GM12878 (cell line): ENCODE measurements around the gene NEU3. TPM values are rescaled to one million over a fixed set of nuclear protein-coding genes. Genes with fewer than 3 reads are reported as not detected.

Experiments used
- ATAC-seq: fragments of 200-7000 bp; cut with Tn5 transposase; 3 replicates; pipeline ENCODE4 v1.9.1; 2020; ENCODE audit warnings: mild to moderate bottlenecking, moderate library complexity
- BruUV-seq: library from RNA; stranded (reverse); fragments of 400-500 nt; replicated peaks from 2 replicates; lab custom pipeline; 2021; lab: Mats Ljungman, UMichigan
- CTCF ChIA-PET: fragments of 300-600 bp; sonication (Branson Sonifier 250); formaldehyde crosslinking; extraction: SDS; loops from one replicate; lab custom pipeline; 2021; ENCODE audit warnings: inconsistent platforms; lab: Yijun Ruan, JAX
- POLR2A ChIA-PET: fragments of 350-600 bp; formaldehyde crosslinking; extraction: SDS; loops from one replicate; lab custom pipeline; 2021; ENCODE audit warnings: inconsistent platforms; lab: Charles Lee
- RAD21 ChIA-PET: fragments of 300-600 bp; sonication (Branson Sonifier 250); formaldehyde crosslinking; loops from one replicate; lab custom pipeline; 2023; ENCODE audit warnings: antibody characterized with exemption; ENCODE audit not compliant: unreplicated experiment; lab: Charles Lee
- SMC1A ChIA-PET: fragments of 300-600 bp; sonication (Branson Sonifier 250); formaldehyde crosslinking; loops from one replicate; lab custom pipeline; 2023; ENCODE audit not compliant: unreplicated experiment, uncharacterized antibody; lab: Charles Lee
- DNase-seq: peaks from one replicate; pipeline ENCODE4 v3.0.0-alpha.2; 2011; ENCODE audit warnings: low read depth, low spot score
- FAIRE-seq: peaks from 3 replicates; lab custom pipeline; 2011; peaks lifted over from hg19 to GRCh38; lab: Jason Lieb, UNC
- H2AFZ ChIP-seq: 2 replicates; pipeline ENCODE4 v1.6.0; 2011; ENCODE audit warnings: low read depth, low read length, control low read depth; ENCODE audit not compliant: control insufficient read depth
- H3K27ac ChIP-seq: 2 replicates; pipeline ENCODE4 v1.5.1; 2011; ENCODE audit warnings: control low read depth; ENCODE audit not compliant: control insufficient read depth, insufficient read depth
- H3K27me3 ChIP-seq, 2 experiments: replicated peaks in 1 of 2; 2 replicates each; pipeline versions ENCODE4 v1.6.0 to v1.6.1; 2011; ENCODE audit warnings: low read length in 1 of 2; ENCODE audit not compliant: control insufficient read depth in 2 of 2, insufficient read depth in 2 of 2
- H3K36me3 ChIP-seq, 2 experiments: 2 replicates each; pipeline ENCODE4 v1.5.1; 2011; ENCODE audit warnings: low read length in 1 of 2; ENCODE audit not compliant: control insufficient read depth in 2 of 2, insufficient read depth in 2 of 2
- H3K4me1 ChIP-seq: 2 replicates; pipeline ENCODE4 v1.6.1; 2011; ENCODE audit warnings: mild to moderate bottlenecking, low read length, moderate library complexity, mixed read lengths; ENCODE audit not compliant: control insufficient read depth, insufficient read depth
- H3K4me2 ChIP-seq: 2 replicates; pipeline ENCODE4 v1.6.0; 2011; ENCODE audit warnings: control low read depth; ENCODE audit not compliant: control insufficient read depth, insufficient read depth
- H3K4me3 ChIP-seq: fragments of 200-600 bp; sonication (generic); 2 replicates; pipeline ENCODE4 v1.5.1; 2016
- H3K79me2 ChIP-seq: 2 replicates; pipeline ENCODE4 v1.6.0; 2011; ENCODE audit warnings: low read length; ENCODE audit not compliant: control insufficient read depth, insufficient read depth
- H3K9ac ChIP-seq: 2 replicates; pipeline ENCODE4 v1.8.0; 2011; ENCODE audit warnings: low read length, control low read depth, mixed read lengths; ENCODE audit not compliant: control insufficient read depth, insufficient read depth
- H3K9me3 ChIP-seq: replicated peaks from 3 replicates; pipeline ENCODE4 v1.5.1; 2011; ENCODE audit warnings: mild to moderate bottlenecking, low read length; ENCODE audit not compliant: control insufficient read depth, insufficient read depth
- H4K20me1 ChIP-seq: 2 replicates; pipeline ENCODE4 v1.6.0; 2011; ENCODE audit not compliant: control insufficient read depth, insufficient read depth
- STAT1 ChIP-seq: fragments of 450-650 bp; conservative IDR thresholded peaks from 2 replicates; pipeline ENCODE4 v1.6.1; 2014; ENCODE audit warnings: antibody characterized with exemption, mild to moderate bottlenecking
- WGBS: methylation state at CpG from one replicate; pipeline ENCODE4 v1.1.6; 2016; ENCODE audit warnings: low lambda C conversion rate; ENCODE audit not compliant: insufficient replicate concordance, insufficient coverage; ENCODE audit errors: missing lambda C conversion rate; 5-methylcytosine and 5-hydroxymethylcytosine counted together
- in situ Hi-C: fragments of 300-500 bp; cut with MboI; formaldehyde crosslinking; loops from 9 replicates; pipeline ENCODE4 v1.14.3; 2018; ENCODE audit warnings: mixed read lengths
- intact Hi-C: fragments of 100-400 bp; cut with micrococcal nuclease; formaldehyde crosslinking; loops from one replicate; pipeline ENCODE4 v1.14.2; 2022; ENCODE audit not compliant: unreplicated experiment
- polyA plus RNA-seq, 11 experiments: library from polyadenylated mRNA; depleted of rRNA in 4 of 11; unstranded in 6 of 11; stranded (reverse) in 5 of 11; fragments of >200 nt; fragmentation: Nextera tagmentation in 4 of 11; fragmentation: Illumina TruSeq in 1 of 11; extraction: Ambion mirVana in 4 of 11; extraction: Trizol in 1 of 11; gene quantifications; 1 replicate in 1 of 11; 2 replicates in 10 of 11; pipeline versions ENCODE4 v1.2.1 to v1.2.3, GENCODE V29; 2011 to 2016; ENCODE audit warnings: inconsistent platforms in 2 of 11, missing spikeins in 2 of 11, low read depth in 1 of 11
- total RNA-seq, 4 experiments: library from RNA; depleted of rRNA in 3 of 4; stranded (reverse); fragments of >200 nt in 3 of 4; fragmentation: Illumina TruSeq in 1 of 4; extraction: Trizol in 1 of 4; gene quantifications; 2 replicates each; pipeline versions ENCODE4 v1.2.1 to v1.2.3, GENCODE V29; 2013 to 2021
- TF ChIP-seq, protein P1 (sequence below): fragments of 450-650 bp; IDR thresholded peaks from 2 replicates; pipeline ENCODE4 v1.6.1; 2014; ENCODE audit warnings: mild to moderate bottlenecking

NEU3 gene
- total and polyA plus RNA-seq, 10 of the 15 experiments (the other 5 are each of a cell fraction or from before 2014, with no cell fraction given), result 2.5 to 20.3 (median 13.4) TPM

DNA sequence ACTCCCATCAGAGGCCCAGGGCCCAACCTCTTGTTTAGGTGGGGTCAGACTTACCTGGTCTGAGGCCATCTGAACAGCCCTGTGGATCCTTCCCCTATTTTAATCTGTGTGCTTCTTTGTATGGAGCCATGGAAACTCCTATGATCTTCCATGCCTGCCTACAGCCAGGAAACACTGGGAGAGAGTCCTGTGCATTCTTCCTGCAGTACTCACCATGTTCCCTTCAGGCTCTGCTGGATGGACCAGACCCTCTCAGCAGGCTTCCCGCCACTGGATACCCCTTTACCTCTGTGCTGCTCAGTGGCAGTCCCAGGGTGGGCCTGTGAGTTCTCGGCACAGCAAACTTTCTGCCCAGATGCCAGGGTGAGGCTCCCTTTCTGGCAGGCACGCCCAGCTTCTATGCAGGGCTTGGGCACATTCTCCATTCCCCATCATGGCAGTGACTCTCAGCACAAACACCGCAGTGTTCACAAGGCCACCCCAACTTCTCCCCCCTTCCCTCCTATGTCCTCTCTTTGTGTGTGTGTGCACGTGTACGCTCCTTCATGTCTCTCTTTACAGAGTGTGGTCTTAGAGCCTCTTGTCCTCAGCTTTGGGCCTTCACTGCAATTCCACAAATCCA is 34.8 kb downstream of the NEU3 start:
- DNase-seq (no peak), ATAC-seq (no peak; the same call in 2 of the 3 replicates), FAIRE-seq (no peak)
- Histone ChIP-seq H3K79me2 (no peaks in the 10 kb centered on the region), H2AFZ (no peak overlapping the region), H3K9ac (no peak overlapping the region), H3K9me3 (no peaks in the 10 kb centered on the region), H3K4me2 (no peak overlapping the region), H3K36me3 (no peaks in the 10 kb centered on the region), H3K27ac (no peak overlapping the region), H3K27me3 (no peaks in the 10 kb centered on the region), H3K4me1 (no peaks in the 10 kb centered on the region), H3K4me3 (no peak overlapping the region), H4K20me1 (no peaks in the 10 kb centered on the region)
- no peak for TF ChIP-seq STAT1
- 78% methylated on average over 6 of the region's 6 CpGs for WGBS
- ChIA-PET POLR2A (interaction anchor here (1.2 kb wide), 1 partner anchor 42 kb away, joined by 3 read pairs; no protein-coding TSS in a partner anchor), SMC1A (interaction anchor here (1.0 to 2.8 kb wide), 16 partner anchors 8 to 226 kb away, joined by 3 to 24 read pairs (median 7); no protein-coding TSS in a partner anchor), RAD21 (interaction anchor here (1.0 to 5.4 kb wide), 12 partner anchors 8 to 228 kb away, joined by 3 to 88 read pairs (median 4); no protein-coding TSS in a partner anchor), CTCF (interaction anchor here (0.9 to 7.7 kb wide), 31 partner anchors 9 to 225 kb away, joined by 3 to 136 read pairs (median 5); partner anchors contain the start of gene NEU3)
- in situ Hi-C loops, result loop anchor here (5.0 kb wide), 2 partner anchors 179 to 224 kb away; no protein-coding TSS in a partner anchor
- BruUV-seq, result no TSS peak
- intact Hi-C loops, result loop anchor here (1.0 to 2.0 kb wide), 4 partner anchors 95 to 225 kb away; no protein-coding TSS in a partner anchor

DNA sequence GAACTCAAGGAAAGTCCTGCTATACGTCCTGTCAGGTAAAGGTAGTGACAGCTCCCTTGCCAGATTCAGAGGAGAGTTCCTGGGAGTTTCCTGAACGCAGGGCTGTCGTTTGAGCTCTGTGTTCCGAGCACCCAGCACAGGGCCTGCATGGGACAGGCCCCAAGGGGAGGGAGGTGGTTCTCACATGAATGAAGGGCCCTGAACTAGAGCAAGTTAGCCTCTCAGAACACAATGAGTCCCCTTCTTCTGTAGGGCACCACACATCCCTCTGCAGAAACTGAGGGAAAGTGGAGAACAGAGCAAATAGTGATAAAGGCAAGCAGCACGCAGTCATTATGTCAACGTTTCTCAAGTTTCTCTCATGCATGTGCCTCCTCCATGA is 35.3 kb downstream of the NEU3 start:
- WGBS, result 77% methylated on average over 6 of the region's 6 CpGs
- CTCF ChIA-PET, result interaction anchor here (0.6 to 7.7 kb wide), 13 partner anchors 9 to 224 kb away, joined by 3 to 136 read pairs (median 8); no protein-coding TSS in a partner anchor
- no peaks in the 10 kb centered on the region for H3K4me1 ChIP-seq
- no peak overlapping the region for H3K27ac ChIP-seq
- RAD21 ChIA-PET, result interaction anchor here (3.6 to 5.4 kb wide), 2 partner anchors 182 to 225 kb away, joined by 17 to 88 read pairs; no protein-coding TSS in a partner anchor
- in situ Hi-C loops (loop anchor here (5.0 kb wide), 2 partner anchors 178 to 223 kb away; no protein-coding TSS in a partner anchor), intact Hi-C loops (no loop called here)
- no peak overlapping the region for H3K4me2 ChIP-seq
- H3K27me3 ChIP-seq, result no peaks in the 10 kb centered on the region
- no peak overlapping the region for H2AFZ ChIP-seq
- no peak for DNase-seq
- no peak for ATAC-seq
- BruUV-seq, result no TSS peak
- no peaks in the 10 kb centered on the region for H3K36me3 ChIP-seq
- FAIRE-seq, result no peak
- TF ChIP-seq, protein P1, sequence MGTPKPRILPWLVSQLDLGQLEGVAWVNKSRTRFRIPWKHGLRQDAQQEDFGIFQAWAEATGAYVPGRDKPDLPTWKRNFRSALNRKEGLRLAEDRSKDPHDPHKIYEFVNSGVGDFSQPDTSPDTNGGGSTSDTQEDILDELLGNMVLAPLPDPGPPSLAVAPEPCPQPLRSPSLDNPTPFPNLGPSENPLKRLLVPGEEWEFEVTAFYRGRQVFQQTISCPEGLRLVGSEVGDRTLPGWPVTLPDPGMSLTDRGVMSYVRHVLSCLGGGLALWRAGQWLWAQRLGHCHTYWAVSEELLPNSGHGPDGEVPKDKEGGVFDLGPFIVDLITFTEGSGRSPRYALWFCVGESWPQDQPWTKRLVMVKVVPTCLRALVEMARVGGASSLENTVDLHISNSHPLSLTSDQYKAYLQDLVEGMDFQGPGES, result no peak
- H4K20me1 ChIP-seq, result no peaks in the 10 kb centered on the region
- SMC1A ChIA-PET, result interaction anchor here (1.1 to 2.8 kb wide), 4 partner anchors 94 to 225 kb away, joined by 6 to 20 read pairs (median 8); no protein-coding TSS in a partner anchor
- no peaks in the 10 kb centered on the region for H3K79me2 ChIP-seq
- POLR2A ChIA-PET, result no interaction called here
- no peaks in the 10 kb centered on the region for H3K9me3 ChIP-seq
- H3K4me3 ChIP-seq, result no peak overlapping the region
- no peak overlapping the region for H3K9ac ChIP-seq
